H4 (cell line): ENCODE data around the gene PEX11A. TPM values are rescaled to one million over a fixed set of nuclear protein-coding genes. Genes with fewer than 3 reads are reported as not detected.

Experiments used
- total RNA-seq: library from RNA; depleted of rRNA; stranded (reverse); fragments of >200 nt; shearing (Covaris generic); gene quantifications from 2 replicates; pipeline ENCODE4 v1.2.3, GENCODE V29; 2014; rRNA removed

The PEX11A gene
- total RNA-seq, 1 experiment from 2014 or later = 7.2 TPM

Other genes starting within 250 kb of the PEX11A start
- gene RHCG, start 194.2 kb downstream of the PEX11A start, total RNA-seq = not detected in 2 replicates
- 5.1 and 5.3 TPM in 2 replicates for gene TICRR, start 115.3 kb downstream of the PEX11A start, total RNA-seq
- 3.3 and 3.6 TPM in 2 replicates for gene KIF7, start 35.3 kb downstream of the PEX11A start, total RNA-seq
- 0.04 and 0.19 TPM in 2 replicates for gene PLIN1, start 11.4 kb downstream of the PEX11A start, total RNA-seq
- 0.35 TPM in 1 of 2 replicates, not detected in the other for gene WDR93, start 57 bp upstream of the PEX11A start, total RNA-seq
- 0.47 TPM in 1 of 2 replicates, not detected in the other for gene MESP1, start 60.5 kb upstream of the PEX11A start, total RNA-seq
- gene MESP2, start 85.6 kb upstream of the PEX11A start, total RNA-seq = not detected in 2 replicates
- 3.5 and 4.7 TPM in 2 replicates for gene ANPEP, start 124.1 kb upstream of the PEX11A start, total RNA-seq
- 60.9 and 81.4 TPM in 2 replicates for gene AP3S2, start 203.2 kb upstream of the PEX11A start, total RNA-seq
- 3.4 and 5.1 TPM in 2 replicates for gene ARPIN, start 222.2 kb upstream of the PEX11A start, total RNA-seq